Pancreas (tissue), 10 donors: ENCODE data around the gene ZFAND3. TPM values are rescaled to one million over a fixed set of nuclear protein-coding genes. Genes with fewer than 3 reads are reported as not detected.

Source experiments
- ATAC-seq, 4 donors: fragments of 200-7000 bp; cut with Tn5 transposase; one replicate each; pipeline versions ENCODE4 v1.8.0 to v1.9.1; 2020; ENCODE audit warnings: mild to moderate bottlenecking in 4 of 4, moderate library complexity in 4 of 4
- DNase-seq, 6 donors: peaks; one replicate each; pipeline ENCODE4 v3.0.0-alpha.2; 2020
- FAIRE-seq: peaks from 2 replicates; lab custom pipeline; 2012; peaks lifted over from hg19 to GRCh38; lab: Jason Lieb, UNC
- H3K27ac ChIP-seq, 4 donors: fragments of 200-600 bp; sonication (generic); 1 replicate in 3 of 4; 2 replicates in 1 of 4; pipeline versions ENCODE4 v1.5.0 to v1.8.0; 2020
- H3K27me3 ChIP-seq, 4 donors: fragments of 200-600 bp; one replicate each; pipeline ENCODE4 v1.8.0; 2021
- H3K36me3 ChIP-seq, 3 donors: fragments of 200-600 bp; sonication (generic) in 1 of 3; one replicate each; pipeline versions ENCODE4 v1.5.0 to v1.8.0; 2020 to 2021
- H3K4me1 ChIP-seq, 3 donors: fragments of 200-600 bp; one replicate each; pipeline ENCODE4 v1.8.0; 2021
- H3K4me3 ChIP-seq, 4 donors: fragments of 200-600 bp; sonication (generic) in 2 of 4; one replicate each; pipeline versions ENCODE4 v1.5.0 to v1.8.0; 2020 to 2021
- H3K9me3 ChIP-seq, 4 donors: fragments of 200-600 bp; one replicate each; pipeline ENCODE4 v1.8.0; 2021
- CTCF ChIP-seq, 4 donors: fragments of 200-600 bp; sonication (generic) in 3 of 4; IDR thresholded peaks; one replicate each; pipeline versions ENCODE4 v1.5.0 to v1.8.0; 2021; ENCODE audit warnings: antibody characterized with exemption in 4 of 4
- WGBS, 2 donors: extraction: QIAGEN DNeasy Blood & Tissue Kit; methylation state at CpG; one replicate each; pipeline ENCODE4 v1.1.7; 2013; 5-methylcytosine and 5-hydroxymethylcytosine counted together
- intact Hi-C, 3 donors: fragments of 100-400 bp; cut with DNase I; formaldehyde crosslinking; loops; one replicate each; pipeline versions ENCODE4 v1.11.1 to v1.14.2; 2022
- polyA plus RNA-seq, 2 donors: library from polyadenylated mRNA; stranded (reverse); fragments of 200-250 nt; gene quantifications; one replicate each; pipeline ENCODE4 v1.2.3, GENCODE V29; 2013
- total RNA-seq, 6 donors: library from RNA; stranded (reverse); fragmentation: NEBNext Ultra II Directional in 4 of 6; extraction: Animal tissue kit (Norgen Biotek cat#: 25700) in 4 of 6; gene quantifications; one replicate each; pipeline versions ENCODE4 v1.2.1 to v1.2.4, GENCODE V29; 2021 to 2023
- donor health status: healthy with polysubstance abuse.
- donor health status: DM: no; HTN: no; CAD: no; lungs with moderate emphysema.
- donor health status: DM: no; HTN: no; CAD: no.
- donor health status: control.
- donor health status: control.
- donor health status: Bipolar disorder and iron deficiency.
- donor health status: DM: yes; HTN: yes; CAD: no.
- donor health status: DM: no; HTN: no; CAD: no.
- donor health status: DM: no; HTN: no; CAD: no.
- donor health status: DM: yes; HTN: yes; CAD: no.

The ZFAND3 gene
- total and polyA plus RNA-seq, 8 donors, result 13.1 to 49.8 (median 31.8) TPM

GRCh38 chr6:38158762-38159350 is 339.3 kb downstream of the ZFAND3 start:
- H3K27me3 ChIP-seq, result no peaks in the 10 kb centered on the region
- no peak for TF ChIP-seq CTCF (IDR thresholded peaks at IDR 0.05)
- H3K36me3 ChIP-seq, result no peaks in the 10 kb centered on the region
- no peaks in the 10 kb centered on the region for H3K4me1 ChIP-seq
- intact Hi-C loops, result no loop called here
- DNase-seq (no peak), FAIRE-seq (no peak), ATAC-seq (no peak)
- 96 to 97% methylated on average over 14 of the region's 14 CpGs for WGBS, 2 donors
- no peaks in the 10 kb centered on the region for H3K9me3 ChIP-seq
- no peak overlapping the region for H3K27ac ChIP-seq
- no peak overlapping the region for H3K4me3 ChIP-seq

DNA sequence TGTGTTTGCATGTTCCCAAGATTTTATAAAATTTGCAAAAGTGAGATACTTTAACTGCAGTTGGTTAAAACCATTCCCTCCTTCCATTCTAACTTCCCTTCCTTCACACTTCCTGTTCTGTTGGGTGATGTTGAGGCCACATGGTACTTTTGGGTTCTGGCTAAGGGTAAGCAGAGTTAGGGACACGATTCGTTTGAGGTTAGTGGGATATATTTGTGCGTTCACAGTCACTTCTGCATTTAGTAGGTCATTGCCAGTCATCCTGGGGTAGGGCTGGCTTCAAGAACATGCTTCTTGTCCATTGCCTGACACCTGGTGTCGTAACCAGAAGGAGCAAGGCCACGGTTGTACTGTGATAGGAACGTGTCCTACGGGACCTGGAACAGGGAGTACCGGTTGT is 340.1 kb downstream of the ZFAND3 start:
- H3K4me3 ChIP-seq, result no peak overlapping the region
- H3K27ac ChIP-seq, result no peak overlapping the region
- FAIRE-seq (no peak), ATAC-seq (no peak), DNase-seq (no peak)
- H3K4me1 ChIP-seq, result peaks cover 0 to 4% (median 0%) of the 10 kb centered on the region in 3 donors
- H3K27me3 ChIP-seq, result no peaks in the 10 kb centered on the region
- 86 to 87% methylated on average over 8 of the region's 8 CpGs for WGBS, 2 donors
- H3K9me3 ChIP-seq, result no peaks in the 10 kb centered on the region
- TF ChIP-seq CTCF (IDR thresholded peaks at IDR 0.05), result no peak
- no peaks in the 10 kb centered on the region for H3K36me3 ChIP-seq
- intact Hi-C loops, result no loop called here

GRCh38 chr6:38160831-38161230 is 341.3 kb downstream of the ZFAND3 start:
- no peak for FAIRE-seq

GRCh38 chr6:38161331-38161730 is 341.8 kb downstream of the ZFAND3 start:
- no peak for DNase-seq
- no peak for TF ChIP-seq CTCF (IDR thresholded peaks at IDR 0.05)
- 95 to 99% methylated on average over 15 of the region's 15 CpGs for WGBS, 2 donors
- no peaks in the 10 kb centered on the region for H3K36me3 ChIP-seq
- H3K4me1 ChIP-seq, result peaks cover 0 to 4% (median 0%) of the 10 kb centered on the region in 3 donors
- no peak for ATAC-seq
- no peak for FAIRE-seq
- no peak overlapping the region for H3K4me3 ChIP-seq
- intact Hi-C loops, result no loop called here
- no peaks in the 10 kb centered on the region for H3K9me3 ChIP-seq
- H3K27me3 ChIP-seq, result no peaks in the 10 kb centered on the region
- H3K27ac ChIP-seq, result no peak overlapping the region

More at GRCh38 chr6:38160831-38161230, 341.3 kb downstream of the ZFAND3 start:
- H3K27ac ChIP-seq, result no peak overlapping the region
- intact Hi-C loops, result no loop called here
- TF ChIP-seq CTCF (IDR thresholded peaks at IDR 0.05), result no peak
- no peak for DNase-seq
- peaks cover 0 to 4% (median 0%) of the 10 kb centered on the region in 3 donors for H3K4me1 ChIP-seq
- H3K27me3 ChIP-seq, result no peaks in the 10 kb centered on the region
- H3K9me3 ChIP-seq, result no peaks in the 10 kb centered on the region
- no peaks in the 10 kb centered on the region for H3K36me3 ChIP-seq
- ATAC-seq, result no peak
- no peak overlapping the region for H3K4me3 ChIP-seq
- 97 to 98% methylated on average over 25 of the region's 25 CpGs for WGBS, 2 donors

- ATAC-seq (no peak), FAIRE-seq (no peak), DNase-seq (no peak)
- no peaks in the 10 kb centered on the region for H3K36me3 ChIP-seq
- WGBS, 2 donors, result 91 to 92% methylated on average over 15 of the region's 15 CpGs
- H3K9me3 ChIP-seq, result no peaks in the 10 kb centered on the region
- H3K27me3 ChIP-seq, result no peaks in the 10 kb centered on the region
- no peak overlapping the region for H3K27ac ChIP-seq
- no peak overlapping the region for H3K4me3 ChIP-seq
- H3K4me1 ChIP-seq, result peaks cover 0 to 4% (median 0%) of the 10 kb centered on the region in 3 donors
- intact Hi-C loops, result no loop called here
- TF ChIP-seq CTCF (IDR thresholded peaks at IDR 0.05), result no peak
Measured at GRCh38 chr6:38161754-38162492, 342.4 kb downstream of the ZFAND3 start.
